Measurements from ENCODE around the gene TMEM59.
"Not testable (repeated sequence)": the region's sequence is repeated elsewhere in the genome, so short reads cannot be mapped to it uniquely, and the experiment has no call there.

The TMEM59 gene, protein sequence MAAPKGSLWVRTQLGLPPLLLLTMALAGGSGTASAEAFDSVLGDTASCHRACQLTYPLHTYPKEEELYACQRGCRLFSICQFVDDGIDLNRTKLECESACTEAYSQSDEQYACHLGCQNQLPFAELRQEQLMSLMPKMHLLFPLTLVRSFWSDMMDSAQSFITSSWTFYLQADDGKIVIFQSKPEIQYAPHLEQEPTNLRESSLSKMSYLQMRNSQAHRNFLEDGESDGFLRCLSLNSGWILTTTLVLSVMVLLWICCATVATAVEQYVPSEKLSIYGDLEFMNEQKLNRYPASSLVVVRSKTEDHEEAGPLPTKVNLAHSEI

GRCh38 chr1:54052934-54053744, at the start of gene TMEM59, which contains the start of gene TCEANC2:
Gene TMEM59 (minus strand): TSS chr1:54053204. CDS start chr1:54053188, 16 bp downstream.
Gene TCEANC2 (plus strand): TSS chr1:54053608. CDS start chr1:54054423, 815 bp downstream.
- peak; percentile 97 for DNase-seq

GRCh38 chr1:54100500-54100899, 47.5 kb upstream of the TMEM59 start:
- no peak for DNase-seq

GRCh38 chr1:54099061-54099610, 46.1 kb upstream of the TMEM59 start:
- no peak for DNase-seq

- DNase-seq: no peak
Measured at GRCh38 chr1:54096877-54097240, 43.9 kb upstream of the TMEM59 start.

- no peak for DNase-seq
Measured at GRCh38 chr1:54096227-54096876, 43.3 kb upstream of the TMEM59 start.

- DNase-seq: no peak
Measured at GRCh38 chr1:54095546-54096226, 42.7 kb upstream of the TMEM59 start.

GRCh38 chr1:54094730-54095105, 41.7 kb upstream of the TMEM59 start:
- DNase-seq: not testable (repeated sequence)

DNA sequence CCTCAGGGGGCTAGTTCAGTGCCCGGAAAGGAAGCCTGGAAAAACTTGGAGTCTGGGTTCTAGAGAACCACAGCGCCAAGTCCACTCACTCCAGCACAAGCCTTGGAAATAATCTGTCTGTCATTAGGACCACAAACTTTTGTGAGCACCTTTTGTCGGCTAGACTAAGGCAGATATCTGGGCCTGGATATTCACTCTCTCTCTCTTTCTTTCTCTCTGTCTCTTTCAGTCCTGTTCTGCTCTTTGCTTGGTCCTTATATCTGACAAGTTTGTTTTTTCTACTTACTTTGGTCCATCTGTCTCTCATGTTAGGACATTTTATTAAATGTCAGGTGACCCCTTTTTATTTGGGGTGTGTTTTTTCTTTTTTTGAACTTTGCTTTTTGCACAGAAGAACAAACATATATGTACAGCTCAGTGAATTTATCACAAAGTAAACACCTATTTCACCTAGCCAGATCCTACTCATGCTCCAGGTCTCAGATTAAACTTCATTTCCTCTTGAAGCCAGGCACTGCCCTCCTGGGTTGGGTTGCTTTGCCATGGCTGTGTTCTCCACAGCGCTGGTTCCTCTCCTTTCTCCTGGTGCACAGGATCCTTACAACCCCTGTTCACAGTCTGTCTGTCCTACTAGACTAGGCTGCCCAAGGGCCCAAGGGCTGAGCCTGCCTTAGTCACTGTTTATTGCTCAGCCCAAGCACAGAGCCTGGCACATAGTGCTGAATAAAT, 41.2 kb upstream of the TMEM59 start:
- no peak for DNase-seq

GRCh38 chr1:54091666-54092065, 38.7 kb upstream of the TMEM59 start:
- no peak for DNase-seq

GRCh38 chr1:54088385-54088784, 35.4 kb upstream of the TMEM59 start:
- no peak for DNase-seq

DNA sequence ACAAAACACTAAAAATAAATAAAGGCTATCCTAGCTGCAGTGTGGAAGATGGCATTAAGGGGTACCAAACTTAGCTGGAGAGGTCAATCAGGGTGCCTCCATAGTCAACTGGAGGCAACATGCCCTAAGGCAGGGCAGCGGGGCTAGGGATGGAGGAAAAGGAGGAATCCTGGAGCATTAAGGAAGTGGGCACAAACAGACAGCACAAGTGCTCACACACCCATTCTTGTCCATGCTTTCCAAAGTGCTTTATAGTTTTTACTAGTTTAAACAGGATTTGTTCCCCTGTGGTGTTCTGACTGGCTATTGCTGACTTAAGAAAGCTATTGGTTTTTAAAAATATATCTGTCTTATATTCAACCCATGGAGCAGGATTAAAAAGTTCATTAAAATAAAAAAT, 33.8 kb upstream of the TMEM59 start:
- DNase-seq: no peak

- no peak for DNase-seq
Measured at GRCh38 chr1:54084794-54085193, 31.8 kb upstream of the TMEM59 start.

DNA sequence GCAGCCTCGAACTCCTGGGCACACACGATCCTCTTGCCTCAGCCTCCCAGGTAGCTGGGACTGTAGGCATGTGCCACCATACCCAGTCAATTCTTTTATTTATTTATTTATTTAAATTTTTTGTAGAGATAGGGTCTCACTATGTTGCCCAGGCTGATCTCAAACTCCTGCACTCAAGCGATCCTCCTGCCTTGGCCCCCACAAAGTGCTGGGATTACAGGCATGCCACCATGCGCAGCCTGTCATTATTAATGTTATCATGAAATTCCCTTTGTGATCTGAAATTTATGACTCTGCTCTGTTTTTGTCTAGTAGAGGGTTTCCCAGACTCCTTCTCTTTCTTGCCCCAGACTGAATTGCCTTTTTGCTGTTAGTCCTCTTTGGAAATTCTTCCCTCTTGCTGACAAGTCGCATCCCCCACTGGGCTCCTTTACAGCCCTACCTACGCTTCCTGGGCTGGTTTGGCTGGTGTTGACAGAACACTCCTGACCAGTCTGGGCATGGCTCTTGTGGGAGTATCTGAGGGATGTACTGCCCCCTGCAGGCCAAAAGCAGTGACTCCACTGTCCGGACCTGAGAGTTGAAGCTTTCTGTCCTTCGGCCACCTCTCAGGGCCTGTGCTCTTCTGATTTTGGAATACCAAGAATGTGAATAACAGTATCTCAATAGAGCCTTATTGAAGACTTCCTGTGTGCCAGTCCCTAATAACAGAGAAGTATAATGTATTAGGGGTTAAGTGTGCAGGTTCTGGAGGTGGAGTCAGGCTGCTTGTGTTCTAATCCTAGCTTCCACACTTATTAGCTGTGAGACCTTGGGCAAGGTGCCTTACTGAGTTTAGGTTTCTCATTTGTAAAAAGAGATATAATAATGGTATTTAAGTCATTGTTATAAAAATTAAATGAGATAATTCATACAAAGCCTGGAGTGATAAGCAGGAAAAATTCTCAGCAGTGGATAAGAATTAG, 28.6 kb upstream of the TMEM59 start:
- DNase-seq: peak; percentile 66

DNA sequence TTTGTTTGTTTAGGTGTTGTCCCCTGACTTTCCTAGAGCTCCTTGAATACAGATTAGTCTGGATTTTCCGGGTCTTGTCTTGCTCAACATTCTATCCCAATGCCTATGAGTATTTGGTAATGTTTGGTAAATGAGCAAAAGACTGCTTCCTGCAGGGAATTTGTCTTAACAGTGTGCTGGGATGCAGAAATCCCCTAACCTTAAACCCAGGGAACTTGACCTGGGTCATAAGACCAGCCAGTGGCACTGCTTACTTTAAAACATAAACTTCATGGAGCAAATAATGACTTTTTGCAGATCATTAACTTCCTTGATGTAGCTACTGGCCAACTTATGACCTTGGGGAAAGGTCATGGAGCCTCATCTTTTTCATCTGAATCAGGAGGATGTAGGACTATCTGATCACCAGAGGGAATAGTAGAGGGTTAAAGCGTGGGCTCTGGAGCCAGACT, 27.6 kb upstream of the TMEM59 start:
- no peak for DNase-seq

DNA sequence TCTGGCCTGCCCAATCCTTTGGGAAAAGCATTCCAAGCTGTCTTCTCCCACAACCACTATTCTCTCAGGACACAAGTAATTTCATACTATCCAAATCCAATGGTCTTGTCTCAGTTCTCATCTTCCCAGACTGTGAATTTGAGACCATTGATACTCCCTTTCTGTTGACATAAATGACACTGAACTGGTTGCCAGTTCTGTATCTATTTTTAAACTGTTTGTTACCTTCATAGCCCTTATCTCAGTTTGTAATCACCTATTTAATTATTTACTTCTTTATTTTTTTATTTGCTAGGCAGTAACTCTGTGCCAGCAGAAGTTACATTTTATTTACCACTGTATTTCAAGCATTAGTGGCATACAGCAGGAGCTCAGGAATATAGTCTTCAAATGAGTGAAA, 24.4 kb upstream of the TMEM59 start:
- DNase-seq: no peak

- DNase-seq: no peak
Measured at GRCh38 chr1:54070171-54070837, 17.3 kb upstream of the TMEM59 start.

- no peak for DNase-seq
Measured at GRCh38 chr1:54069791-54070170, 16.8 kb upstream of the TMEM59 start.

GRCh38 chr1:54064299-54064698, 11.3 kb upstream of the TMEM59 start:
- no peak for DNase-seq

- DNase-seq: no peak
Measured at GRCh38 chr1:54054438-54054749, 1.4 kb upstream of the TMEM59 start.

DNA sequence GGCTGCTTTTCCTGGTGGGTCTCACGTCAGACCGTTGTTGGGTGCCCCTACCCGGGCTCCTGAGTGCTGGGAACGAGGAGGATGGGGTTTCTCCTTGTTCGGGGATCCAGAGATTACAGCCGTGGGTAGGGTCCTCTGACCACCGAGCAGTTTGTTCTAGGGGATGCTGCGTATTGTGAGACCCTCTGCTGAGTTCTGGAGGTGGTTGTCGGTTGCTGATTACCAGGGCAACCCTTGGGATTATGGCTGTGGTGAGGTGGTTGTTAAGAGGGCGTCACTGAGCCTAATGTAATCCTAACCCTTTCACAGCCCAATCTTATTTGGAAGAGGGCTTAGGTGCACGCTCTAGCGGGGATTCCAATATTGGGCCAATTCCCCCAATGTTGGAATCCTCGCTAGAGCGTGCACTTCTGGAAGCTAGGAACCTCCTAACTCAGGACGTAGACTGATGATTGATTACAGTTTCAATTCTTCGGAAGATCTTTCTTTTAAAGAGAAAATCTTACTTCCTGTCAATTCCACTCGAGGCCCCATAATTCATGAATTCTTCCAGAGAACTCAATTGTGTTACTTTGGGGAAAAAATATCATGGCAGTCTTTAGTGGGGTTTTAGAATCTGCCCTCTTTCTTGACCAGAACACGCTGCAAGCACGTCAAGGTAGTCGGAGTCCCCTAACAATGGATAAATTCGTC, 887 bp upstream of the TMEM59 start:
- DNase-seq: no peak
